GM19468 (cell line): Measurements from ENCODE around the gene AKAP13.
"Not testable (repeated sequence)": the region's sequence is repeated elsewhere in the genome, so short reads cannot be mapped to it uniquely, and the experiment has no call there.

Source experiments
- ATAC-seq: cut with Tn5 transposase; IDR thresholded peaks from one replicate; pipeline ENCODE4 v1.9.1; 2021; ENCODE audit warnings: mild to moderate bottlenecking, moderate library complexity, moderate number of reproducible peaks; ENCODE audit not compliant: unreplicated experiment; ENCODE audit errors: extremely low read depth

Gene AKAP13

DNA sequence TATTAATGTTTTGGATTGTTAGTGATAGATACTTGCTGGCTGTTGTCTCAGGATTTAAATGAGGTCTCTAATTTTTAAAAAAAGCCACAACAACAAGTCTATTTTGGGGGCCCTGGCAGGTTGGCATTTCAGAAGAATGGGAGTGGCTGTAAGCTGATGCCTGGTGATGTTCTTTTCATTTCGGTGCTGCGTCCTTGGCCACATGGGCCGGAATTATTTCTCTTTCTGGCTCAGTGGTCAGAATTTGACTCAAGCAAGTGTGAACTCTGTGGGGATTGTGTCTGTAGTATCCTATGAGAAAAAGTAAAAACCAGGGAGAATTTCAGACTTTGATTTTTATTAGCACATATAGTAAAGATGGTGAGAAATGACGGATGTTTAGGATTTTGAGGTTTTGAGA is 203.0 kb downstream of the AKAP13 start:
- ATAC-seq: no peak

DNA sequence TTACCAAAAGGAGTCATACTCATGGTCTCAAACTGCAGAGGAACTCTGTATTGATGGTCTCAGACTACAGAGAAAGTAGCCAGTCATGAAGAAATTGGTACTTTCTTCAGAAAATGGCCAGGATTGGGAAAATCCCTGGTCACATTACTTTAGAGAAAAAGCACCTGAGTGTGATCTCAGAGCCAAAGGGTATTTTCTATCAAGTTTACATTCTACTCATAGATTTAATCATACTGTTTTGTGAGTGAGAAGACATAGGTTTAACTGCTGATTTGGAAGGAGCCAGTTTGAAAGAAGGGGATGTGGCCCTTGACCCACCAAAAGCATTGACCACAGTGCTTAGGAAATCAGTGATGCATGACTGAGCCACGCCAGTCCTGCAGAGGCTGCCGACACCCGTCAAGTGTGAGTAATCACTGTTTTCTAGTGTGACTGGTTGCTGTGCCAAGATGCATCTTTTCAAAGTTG is 203.6 kb downstream of the AKAP13 start:
- peak; percentile 33 for ATAC-seq

DNA sequence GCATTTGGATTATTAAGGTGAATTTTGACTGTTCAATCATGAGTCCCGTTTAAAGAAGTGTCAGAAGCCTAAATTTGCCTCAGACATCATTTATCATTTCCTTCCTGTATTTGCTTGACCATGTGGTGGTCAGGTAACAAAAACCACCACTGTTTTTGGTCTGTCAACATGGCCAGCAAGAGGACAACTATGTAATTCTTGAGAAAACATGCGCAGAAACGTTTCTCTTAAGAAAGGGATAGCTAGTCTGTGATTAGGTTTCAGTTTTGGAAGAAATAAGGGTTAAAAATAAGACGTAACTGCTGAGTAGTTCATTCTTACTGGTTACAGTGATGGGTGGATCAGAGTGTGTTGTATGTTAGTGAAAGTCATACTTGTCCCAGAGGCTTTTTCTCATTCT is 204.5 kb downstream of the AKAP13 start:
- ATAC-seq: no peak

DNA sequence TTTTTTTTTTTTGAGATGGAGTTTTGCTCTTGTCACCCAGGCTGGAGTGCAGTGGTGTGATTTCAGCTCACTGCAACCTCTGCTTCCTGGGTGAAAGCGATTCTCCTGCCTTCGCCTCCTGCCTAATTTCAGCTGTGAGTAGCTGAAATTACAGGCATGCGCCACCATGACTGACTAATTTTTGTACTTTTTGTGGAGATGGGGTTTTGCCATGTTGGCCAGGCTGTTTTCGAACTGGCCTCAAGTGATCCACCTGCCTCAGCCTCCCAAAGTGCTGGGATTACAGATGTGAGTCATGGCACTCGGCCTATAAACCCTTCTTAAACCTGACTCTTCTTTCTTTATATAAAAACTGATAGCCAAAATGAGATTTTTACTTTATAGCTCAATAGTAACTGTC is 205.8 kb downstream of the AKAP13 start:
- ATAC-seq: not testable (repeated sequence)

DNA sequence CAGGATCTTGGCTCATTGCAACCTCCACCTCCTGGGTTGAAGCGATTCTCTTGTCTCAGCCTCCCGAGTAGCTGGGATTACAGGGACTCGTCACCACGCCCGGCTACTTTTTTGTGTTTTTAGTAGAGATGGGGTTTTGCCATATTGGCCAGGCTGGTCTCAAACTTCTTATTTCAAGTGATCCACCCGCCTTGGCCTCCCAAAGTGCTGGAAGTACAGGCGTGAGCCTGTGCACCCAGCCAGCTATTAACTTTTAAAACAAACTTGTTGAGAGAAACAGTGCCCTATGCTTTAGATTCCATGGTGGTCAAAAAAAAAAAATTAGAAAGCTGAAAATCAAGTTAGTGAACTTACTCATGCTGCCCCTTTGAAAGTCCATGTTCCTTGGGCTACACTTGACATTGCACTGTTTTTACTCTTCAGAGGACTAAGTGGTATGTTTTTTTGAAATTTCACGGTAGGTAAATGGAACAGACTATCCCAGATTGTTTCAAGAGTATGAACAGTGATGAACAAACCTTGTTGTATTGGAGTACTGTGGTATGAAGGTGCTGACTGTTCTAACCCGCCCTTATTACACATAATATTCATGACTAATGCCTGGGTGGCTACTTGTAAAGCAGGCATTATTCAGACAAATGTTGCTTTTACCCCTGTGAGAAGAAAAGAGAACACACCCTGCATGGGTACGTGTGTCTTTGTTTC is 207.5 kb downstream of the AKAP13 start:
- ATAC-seq: no peak

DNA sequence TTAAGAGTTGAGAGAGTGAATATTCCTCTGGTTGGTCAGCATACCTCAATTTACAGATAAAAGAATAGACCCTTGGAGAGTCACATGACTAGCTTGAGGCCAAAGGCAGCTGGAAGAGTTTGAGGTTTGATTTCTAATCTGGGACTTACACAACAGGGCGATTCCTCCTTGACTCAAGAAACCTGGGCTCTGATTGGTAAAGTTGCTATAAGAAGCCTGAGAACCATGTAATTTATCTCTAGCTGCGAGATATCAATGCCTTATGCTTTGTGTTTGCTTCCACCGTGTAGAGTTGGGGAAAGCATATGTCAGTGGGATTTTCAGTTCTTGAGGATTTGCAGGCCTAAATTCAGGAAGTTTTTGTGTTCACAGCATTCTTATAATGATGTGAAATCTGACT is 208.3 kb downstream of the AKAP13 start:
- no peak for ATAC-seq

DNA sequence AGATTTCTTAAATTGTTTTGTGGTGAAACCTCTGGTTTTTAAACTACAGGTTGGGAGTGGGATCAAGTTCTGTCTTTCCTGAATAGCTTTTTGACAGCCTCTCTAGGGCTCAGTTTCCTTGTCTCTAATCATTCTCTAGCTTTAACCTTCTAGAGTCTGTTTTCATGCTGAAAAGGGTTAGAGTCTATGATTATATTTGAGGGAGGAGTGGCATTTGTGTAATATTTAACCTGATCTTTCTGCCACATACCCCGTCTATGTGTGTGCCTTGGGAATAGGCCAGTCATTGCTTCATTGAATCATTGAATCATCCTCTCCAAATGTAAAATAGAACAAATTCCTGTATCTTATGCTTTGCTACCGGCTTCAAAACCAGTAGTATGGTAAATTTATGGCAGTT is 209.4 kb downstream of the AKAP13 start:
- ATAC-seq: no peak

DNA sequence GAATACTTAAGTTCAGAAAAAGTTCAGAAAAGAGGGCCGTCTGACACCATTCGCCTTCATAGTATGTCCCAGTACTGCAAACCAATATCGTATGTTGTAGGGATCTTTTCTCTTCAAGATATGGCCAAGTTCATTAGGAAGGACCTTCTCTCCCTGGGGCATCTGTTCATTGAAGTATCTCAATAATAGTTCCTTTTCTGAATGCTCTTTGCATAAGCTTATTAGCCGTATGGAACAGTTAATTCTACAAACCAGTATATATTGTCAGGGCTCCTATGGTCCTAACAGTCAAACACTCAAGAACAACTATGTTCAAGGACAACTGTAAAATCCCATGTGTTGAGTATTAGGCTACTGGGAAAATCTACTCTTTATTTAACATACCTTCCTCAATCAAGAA is 211.2 kb downstream of the AKAP13 start:
- ATAC-seq: no peak

DNA sequence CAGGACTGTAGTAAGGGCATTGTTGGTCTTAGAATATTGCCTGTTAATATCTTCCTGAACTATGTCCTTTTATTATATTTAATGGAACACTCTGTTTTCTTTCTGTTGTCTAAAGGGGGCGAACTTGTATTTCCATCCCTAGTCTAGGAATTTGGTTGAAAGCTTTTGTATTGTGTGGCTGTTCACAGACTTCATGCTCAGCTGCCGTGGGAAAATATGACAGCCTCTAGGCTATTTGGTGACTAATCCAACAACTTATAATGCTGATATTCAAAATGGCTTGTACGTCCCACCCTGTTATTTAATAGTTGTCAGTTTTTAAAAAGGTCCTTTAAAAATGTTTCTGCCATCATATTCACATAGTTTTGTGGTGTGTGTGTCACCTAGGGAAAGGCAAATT is 211.7 kb downstream of the AKAP13 start:
- ATAC-seq: no peak

DNA sequence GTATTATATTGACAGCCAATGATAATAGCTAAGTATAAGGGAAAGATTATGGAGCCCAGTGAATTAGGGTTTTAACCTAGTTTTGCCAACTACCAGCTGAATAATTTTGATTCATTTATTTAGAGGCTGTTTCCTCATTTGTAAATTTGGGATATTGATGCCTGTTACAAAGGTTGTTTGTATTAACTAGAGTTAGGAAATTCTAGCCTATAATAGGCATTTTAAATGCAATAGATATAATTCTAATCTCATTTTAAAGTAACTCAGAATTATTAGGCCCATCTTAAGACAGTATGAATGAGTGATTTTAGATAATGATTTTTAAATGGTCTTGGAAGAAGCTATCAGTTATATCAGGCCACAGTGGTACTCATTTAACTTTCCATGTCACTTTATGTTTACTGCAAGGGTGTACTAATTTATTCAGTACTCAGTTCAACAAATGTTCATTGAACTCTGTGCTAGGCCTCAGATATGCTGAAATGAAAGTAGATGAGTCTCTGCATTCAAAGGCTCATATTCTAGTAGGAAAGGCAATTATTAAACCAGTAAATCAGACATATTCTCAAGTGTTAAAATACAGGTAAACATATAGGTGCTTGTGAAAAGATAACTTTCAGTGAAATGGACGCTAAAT is 213.5 kb downstream of the AKAP13 start:
- no peak for ATAC-seq

DNA sequence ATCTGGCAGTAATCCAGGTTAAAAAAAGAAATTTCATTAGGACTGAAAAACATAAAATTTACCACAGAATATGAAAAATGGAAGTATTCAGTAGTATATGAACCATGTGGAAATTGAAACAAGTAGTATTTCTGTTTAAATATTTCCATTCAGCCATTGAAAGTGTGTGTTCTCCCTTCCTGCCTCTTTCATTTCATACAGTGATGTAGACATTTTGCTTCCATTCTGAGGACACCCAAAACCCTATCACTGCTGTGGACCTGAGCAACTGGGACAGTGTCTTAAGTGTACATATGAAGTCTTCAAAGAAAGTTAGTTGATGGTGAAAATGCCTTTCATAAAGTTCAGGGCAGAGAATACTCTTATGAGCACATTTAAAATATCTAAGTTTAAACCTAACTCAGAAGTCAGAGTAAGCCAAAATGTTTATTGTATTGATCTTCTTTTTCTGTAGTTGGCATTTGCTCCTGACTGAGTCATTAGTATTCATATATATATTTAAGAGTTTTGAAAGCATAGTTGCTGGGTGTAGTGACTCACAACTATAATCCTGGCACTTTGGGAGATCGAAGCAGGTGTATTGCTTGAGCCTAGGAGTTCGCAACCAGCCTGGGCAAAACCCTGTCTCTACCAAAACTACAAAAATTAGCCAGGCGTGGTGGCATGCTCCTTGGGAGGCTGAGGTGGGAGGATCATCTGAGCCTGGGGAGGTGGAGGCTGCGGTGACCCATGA is 215.6 kb downstream of the AKAP13 start:
- ATAC-seq: no peak

DNA sequence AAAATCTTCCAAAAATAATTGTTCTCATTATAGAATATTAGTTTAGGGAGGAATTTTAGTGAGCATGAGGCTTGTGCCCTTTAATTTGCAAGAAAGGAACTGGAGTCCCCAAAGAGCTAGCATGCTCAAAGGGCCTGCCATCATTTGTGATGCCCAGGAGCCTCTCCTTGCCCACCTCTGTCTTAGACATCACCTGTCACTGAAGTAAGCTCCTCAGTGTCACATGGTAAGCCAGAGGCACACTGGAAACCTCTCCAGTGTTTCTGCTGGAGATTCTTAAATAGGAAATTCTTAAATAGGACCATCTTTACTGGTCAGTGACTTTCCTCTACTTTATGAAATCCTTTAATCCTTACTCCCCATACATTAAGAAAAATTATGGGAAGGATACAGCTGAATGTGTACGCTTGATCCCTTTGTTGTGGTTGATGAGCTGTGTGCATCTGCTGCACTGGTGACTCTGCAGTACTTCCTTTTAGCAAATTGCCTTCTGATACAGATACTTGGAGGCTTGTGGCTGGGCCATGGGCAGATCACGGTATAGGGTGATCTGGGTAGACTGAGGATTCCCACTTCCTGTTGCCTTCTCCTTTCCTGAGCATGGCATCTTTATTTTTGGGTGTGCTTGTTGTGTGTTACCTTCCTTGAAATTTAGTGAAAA is 216.9 kb downstream of the AKAP13 start:
- ATAC-seq: no peak

DNA sequence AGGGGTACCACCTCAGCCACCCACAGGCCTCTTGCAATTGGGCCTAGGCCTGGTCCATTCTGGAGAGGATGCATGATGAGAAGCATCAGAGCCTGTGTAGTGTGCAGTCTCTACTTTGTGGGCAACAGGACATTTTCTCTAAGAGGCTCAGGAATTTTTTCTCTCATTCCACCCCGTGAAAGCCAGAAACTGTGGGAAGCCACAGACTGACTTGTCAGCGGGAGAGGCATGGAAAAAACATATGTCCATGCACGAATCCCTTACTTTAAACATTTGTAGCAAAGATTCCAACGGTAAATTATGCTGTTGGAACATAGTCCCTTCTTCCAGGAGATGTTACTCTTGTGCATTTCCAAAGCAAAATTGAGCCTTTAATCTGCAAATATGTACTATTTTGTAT is 217.8 kb downstream of the AKAP13 start:
- ATAC-seq: no peak

DNA sequence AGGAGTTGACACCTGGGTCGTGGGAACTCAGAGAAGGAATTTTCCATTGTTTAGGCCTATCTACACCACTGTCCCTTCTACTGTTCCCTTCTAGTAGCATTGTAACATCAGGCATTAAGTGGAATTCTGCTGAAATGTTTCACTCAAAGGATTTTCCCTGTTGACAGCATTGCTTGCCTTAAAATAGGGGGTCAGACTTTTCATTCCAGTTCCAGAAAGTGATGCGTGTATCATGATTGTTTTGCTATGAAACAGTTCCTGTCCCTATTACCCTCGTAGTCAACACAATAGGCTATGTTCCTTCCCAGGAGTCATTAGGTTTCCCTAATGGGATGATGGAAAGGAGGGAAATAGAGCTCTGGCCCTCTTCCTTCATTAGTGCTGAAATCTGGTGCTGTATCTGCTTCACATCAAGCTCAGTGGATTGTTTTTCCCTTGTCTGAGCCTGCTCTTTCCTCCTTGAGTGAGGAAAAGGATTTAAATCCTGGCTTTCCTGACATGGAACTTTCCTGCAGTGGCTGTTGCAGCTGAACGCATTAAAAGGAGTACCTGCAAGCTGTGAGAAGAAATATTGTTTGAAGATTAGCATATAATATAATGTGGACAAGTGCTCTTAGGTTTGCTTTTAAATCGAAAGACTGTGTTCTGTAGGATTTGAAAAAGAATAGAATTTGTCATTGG is 218.5 kb downstream of the AKAP13 start:
- ATAC-seq: no peak

DNA sequence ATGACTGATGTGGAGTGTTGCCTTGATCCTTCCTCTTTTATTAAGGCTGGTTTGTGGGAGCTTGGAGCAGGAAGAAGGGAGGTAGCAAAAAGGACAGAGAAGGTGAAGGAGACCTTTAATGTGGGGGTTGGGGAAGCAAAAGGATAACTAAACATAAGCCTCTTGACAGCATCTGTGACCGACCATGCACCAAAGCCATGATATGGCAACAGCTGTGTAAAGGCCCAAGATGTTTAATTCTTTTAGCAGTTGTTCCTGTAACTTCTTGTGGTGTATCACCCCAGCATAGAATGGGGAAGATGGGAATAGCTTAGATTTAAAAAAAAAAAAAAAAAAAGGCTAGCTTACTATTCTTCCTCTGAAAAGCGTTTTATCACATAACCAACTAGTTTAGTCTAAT is 219.6 kb downstream of the AKAP13 start:
- no peak for ATAC-seq

DNA sequence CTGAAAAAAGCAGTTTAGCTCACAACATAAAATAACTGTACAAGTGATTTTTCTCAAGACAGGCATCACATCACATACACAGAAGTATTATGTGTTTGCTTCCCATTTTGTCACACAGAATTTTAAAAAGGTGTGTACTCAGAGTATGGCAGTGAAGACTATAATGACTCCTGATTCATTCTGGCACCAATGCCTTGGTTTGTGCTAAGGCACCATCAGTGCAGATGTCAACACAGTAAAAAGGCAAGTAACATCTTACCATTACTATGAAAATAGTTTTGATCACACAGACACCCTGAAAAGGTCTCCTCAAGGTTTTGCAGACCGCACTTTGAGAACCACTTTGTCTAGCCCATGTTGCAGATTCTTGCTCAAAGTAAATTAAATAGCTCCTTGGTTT is 222.8 kb downstream of the AKAP13 start:
- no peak for ATAC-seq

DNA sequence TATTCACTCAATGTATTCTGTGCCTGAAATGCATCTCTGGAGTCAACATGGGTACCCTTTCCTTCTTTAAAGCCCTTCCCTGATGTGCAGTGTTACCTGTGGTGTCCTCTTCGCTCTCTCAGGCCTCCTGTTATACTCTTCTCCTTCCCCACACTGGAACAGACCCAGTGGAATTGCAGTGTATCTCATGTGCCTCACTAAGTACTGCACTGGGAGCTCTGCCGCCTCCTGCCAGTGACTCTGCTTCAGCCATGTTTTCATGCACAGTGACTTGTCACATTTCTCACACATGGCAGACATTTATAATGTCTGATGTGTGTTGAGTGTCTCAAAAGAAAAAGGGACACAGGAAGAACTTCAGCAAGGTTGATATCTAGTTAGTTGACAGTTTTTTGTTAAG is 223.3 kb downstream of the AKAP13 start:
- no peak for ATAC-seq

DNA sequence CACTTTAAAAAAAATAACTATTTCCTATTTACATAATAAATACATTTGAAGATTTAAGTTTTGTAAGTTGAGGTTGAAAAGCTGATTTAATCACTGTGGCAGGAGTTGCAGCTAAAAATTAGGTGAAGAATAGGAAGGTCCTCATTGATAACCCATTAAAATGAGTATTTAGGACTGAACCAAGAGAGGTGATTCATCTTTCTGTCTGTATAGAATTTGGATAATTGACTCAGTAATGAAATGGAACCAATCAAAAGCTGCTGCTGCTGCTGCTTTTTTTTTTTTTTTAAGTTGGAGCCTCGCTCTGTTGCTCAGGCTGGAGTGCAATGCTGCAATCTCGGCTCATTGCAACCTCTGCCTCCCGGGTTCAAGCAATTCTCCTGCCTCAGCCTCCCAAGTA is 223.8 kb downstream of the AKAP13 start:
- no peak for ATAC-seq

DNA sequence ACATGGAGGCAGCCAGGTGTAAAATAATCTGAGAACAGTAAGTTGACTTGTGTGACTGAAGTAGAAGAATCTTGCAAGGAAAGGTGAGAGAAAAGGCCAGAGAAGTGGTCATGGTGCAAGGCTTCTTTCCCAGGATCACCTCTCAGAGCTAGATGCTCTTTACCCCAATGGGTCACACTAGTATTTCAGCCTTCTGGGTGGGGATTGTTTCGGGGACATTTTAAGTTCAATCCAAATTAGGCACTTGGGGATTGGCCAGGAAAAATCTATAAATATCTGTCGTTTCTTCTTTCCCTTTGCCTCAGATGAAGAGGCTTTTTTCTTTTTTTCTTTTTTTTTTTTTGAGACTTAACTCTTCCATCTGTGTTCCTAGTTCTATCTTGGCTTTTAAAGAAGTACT is 226.3 kb downstream of the AKAP13 start:
- no peak for ATAC-seq

DNA sequence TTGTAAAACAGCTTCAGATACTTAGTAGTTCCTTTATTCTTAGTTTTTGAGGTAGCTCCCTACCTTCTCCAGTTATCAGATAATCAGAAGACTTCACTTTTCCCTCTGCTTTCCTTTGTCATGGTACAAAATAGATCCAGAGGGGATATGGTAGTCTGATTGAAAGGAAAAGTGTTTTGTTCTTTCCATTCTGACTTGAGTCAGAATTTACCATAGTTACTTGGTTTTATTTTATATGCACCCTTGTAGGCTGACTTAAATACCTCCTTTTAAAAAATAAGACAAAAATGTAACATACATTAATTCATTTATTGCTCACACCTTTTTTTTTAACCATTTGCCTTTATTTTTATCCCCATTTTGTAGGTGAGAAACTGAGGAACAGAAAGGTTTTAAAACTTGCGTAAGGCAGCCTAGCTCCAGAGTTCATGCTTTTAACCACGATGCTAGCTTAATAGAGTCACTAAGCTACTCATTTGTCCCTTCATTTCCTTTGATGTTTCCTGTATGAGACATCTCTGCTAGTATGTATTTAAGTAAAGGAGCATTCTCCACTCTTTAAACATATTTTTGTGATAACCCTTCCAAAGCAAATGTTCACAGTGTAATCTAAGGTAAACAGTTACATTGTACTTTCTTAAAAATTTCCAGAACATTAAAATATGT is 226.9 kb downstream of the AKAP13 start:
- ATAC-seq: no peak
